HG02840 (cell line): ENCODE results near the gene FCGR2B.

Experiments
- ATAC-seq: cut with Tn5 transposase; IDR thresholded peaks from one replicate; pipeline ENCODE4 v1.9.1; 2021; ENCODE audit warnings: mild to moderate bottlenecking, moderate library complexity, moderate number of reproducible peaks; ENCODE audit not compliant: unreplicated experiment, low FRiP score

Gene FCGR2B

DNA sequence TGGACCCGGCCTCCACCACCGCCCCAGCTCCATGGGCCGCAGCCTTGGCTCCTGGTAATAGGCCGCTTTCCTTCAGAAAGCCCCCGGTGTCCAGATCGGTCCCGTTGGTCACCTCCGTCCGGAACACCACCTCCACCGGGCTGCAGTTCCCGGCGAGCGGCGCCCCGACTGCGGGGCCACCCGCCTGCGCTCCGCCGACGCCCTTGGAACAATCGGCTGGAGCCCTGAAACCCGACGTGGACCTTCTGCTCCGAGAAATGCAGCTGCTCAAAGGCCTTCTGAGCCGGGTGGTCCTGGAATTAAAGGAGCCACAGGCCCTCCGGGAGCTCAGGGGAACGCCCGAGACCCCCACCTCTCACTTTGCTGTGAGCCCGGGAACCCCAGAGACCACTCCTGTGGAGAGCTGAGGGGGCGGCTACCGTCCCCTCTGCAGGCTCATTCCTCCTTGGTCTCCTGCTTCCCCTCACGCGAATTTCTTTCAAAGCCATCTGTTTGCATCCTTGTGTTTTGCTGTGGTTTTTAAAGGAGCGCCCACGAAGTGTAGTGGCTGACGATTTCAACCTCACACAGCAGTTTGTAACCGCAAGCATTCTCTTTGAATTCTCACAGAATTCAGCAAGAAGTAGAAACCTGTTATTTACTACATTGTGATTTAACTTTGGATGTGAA lies 64.4 kb downstream of the FCGR2B start:
- peak; percentile 15 for ATAC-seq
